Activated T-helper 1 cell treated with anti-CD3 and anti-CD28 coated beads, Interleukin-2, amount 50 U/mL, for 16 hours (primary cell): ENCODE data around the gene NBL1.
"Not testable (repeated sequence)": the region's sequence is repeated elsewhere in the genome, so short reads cannot be mapped to it uniquely, and the experiment has no call there.

Experiments used
- DNase-seq, 2 donors: peaks; one replicate each; pipeline ENCODE4 v3.0.0-alpha.2; 2020; ENCODE audit warnings: low read depth in 1 of 2, low spot score in 1 of 2

Gene NBL1

DNA sequence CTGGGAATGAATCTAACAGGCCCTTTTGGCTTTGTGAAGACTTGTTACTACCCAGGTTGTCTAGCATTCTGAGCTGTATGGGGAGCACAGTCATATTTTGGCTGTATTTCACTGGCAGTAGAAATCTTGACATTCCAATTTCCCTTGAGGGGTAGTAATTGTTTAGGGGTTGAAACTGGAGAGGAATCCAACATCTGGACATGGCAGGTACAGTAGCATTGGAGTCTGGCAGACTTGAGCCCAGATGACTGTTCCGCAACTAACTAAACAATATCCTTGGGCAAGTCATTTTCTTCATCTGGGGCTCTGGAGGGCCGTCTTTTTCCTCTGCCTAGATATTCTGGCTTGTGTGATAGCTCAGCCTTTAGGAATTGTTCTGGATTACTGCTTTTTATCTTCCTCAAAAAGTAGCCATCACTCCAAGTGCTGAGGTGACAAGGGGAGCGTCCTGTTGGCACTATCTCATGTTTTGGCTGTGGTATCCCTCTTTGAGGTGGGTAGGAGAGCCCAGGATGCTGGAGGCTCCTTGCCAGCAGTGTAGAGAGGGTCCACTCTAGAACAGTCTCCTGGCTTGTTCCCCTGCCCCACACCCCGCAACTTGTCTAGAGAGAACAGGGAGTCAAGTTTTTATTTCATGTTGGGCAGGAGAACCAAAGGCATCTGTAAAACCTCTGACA lies 22.7 kb upstream of the NBL1 start:
- no peak for DNase-seq

DNA sequence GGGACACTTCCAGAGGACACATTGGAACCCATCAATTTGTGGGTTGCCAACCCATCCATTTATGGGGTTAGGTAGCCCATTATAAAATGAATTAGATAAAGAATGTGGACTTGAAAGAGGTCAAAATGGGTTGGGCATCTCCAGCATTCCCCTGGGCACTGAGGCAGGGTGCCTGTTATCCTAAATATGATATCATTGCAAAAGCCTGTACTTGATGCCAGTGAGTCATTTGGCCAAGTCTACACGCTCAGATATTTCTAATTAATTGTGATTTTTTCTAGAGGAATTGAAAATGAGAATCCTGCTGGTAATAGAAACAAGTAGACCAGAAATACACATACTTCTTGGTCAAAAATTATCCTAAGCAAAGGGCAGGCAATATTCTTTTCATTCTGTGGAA lies 21.9 kb upstream of the NBL1 start:
- no peak for DNase-seq

DNA sequence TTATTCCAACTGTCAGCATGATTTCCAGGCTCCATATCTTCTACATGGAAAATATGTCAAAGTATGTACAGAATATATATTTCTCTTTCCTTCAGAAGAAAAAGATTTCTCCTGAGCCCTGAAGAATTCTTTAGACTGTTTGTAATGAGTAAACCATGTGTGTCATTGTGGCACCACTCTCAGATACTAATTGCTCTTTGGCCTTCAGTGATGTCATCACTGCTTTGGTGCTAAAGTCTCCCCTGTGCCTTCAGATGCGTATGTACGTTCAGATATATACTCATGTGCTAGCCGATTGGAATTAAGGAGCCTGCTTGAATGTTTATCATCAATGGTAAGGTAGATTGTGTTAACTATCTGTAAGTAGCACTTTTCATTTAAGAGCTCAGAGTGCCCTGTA lies 20.6 kb upstream of the NBL1 start:
- DNase-seq: no peak

DNA sequence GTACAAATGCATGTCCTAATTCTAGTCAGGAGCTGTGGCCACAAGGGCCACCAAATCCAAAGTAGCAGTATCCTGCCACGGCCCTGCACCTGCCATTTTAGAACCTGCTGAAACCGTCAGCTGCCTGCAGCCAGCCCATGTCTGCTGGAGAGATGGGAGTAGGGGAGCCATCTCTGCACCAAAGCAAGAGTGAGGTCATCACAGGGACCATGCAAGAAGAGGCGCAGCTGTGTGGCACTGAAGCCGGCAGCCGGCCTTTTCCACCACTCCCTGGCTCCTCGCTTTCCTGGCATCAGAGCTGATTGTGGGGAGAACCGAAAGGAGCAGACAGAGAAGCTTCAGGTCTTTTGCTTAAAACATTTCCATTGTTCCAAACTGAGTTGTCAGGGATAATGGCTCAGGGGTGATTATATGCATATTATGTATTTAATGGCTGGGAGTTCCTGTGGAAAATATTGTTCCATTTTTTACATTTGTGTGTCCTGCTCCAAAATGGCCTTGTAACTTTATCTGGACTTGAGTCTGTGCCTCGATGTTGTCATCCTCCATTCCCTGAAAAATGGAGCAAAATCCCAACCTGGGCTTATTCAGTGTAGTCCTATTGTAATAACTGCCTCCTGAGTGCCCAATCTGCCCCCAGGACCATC lies 18.7 kb upstream of the NBL1 start:
- no peak for DNase-seq

- no peak for DNase-seq
These were observed 15.2 kb upstream of the NBL1 start for GRCh38 chr1:19628879-19629278.

GRCh38 chr1:19629357-19629756 lies 14.8 kb upstream of the NBL1 start:
- DNase-seq: no peak

DNA sequence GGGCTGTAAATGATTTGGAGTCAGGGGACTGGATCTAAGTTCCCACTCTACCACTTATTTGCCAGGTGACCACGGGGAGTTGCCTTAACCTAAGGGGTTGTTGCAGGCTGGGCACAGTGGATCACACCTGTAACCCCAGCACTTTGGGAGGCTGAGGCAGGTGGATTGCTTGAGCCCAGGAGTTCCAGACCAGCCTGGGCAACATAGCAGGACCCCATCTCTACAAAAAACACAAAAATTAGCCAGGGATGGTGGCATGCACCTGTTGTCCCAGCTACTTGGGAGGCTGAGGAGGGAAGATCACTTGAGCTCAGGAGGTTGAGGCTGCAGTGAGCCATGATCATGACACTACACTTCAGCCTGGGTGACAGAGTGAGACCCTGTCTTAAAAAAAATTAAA lies 13.9 kb upstream of the NBL1 start:
- DNase-seq: not testable (repeated sequence)

DNA sequence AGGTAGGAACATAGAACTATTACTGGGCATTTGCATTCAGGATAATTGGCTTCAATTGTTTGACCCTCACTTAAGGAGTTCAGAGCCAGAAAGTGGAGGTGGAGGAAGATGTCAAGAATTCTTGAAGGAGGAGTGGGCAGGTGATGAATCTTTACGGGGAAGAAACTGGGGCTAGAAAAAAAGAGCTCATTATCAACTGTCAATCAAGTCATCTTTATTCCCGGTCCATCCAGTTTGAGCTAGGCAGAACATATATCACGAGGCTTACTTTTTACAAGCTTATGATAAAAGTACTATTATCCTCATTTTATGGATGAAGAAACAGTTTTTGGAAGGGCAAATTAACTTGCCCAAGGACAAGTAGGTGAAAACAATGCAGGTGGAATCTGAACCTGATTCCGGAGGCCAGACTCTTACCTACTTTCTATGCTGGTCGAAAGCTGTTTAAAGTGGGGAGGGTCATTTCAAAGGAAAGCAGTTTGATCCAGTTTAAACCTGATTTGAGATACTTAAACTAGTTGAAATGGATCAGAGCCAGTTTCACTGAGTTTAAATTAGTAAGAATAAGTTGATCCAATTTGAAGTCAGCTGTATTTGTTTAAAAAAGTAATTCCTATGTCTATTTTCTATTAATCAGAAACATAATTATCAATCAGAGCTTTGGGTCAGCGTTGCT lies 13.3 kb upstream of the NBL1 start:
- DNase-seq: no peak

GRCh38 chr1:19632211-19632610 lies 11.9 kb upstream of the NBL1 start:
- no peak for DNase-seq

DNA sequence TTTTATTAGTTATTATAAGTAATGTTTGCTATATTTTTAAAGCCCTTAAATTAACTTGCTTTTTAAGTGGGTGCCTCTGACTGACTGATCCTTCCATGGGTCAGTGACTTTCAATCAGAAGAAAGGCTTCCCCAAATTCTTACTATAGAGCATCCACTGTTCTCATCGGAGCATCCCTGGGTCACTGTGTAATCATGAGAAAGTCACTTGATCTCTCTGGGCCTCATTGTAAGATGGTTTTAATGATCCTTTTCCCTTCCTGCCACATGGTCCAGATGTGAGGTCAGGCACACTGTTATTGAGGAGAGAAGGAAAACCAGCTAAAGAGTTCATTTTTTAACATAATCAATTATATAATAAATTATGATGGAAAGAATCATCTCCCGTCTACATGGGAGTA lies 11.0 kb upstream of the NBL1 start:
- DNase-seq: no peak

- DNase-seq: not testable (repeated sequence)
These were observed 9.0 kb upstream of the NBL1 start for GRCh38 chr1:19635064-19635463.

- DNase-seq: no peak
These were observed 8.5 kb upstream of the NBL1 start for GRCh38 chr1:19635646-19636045.

DNA sequence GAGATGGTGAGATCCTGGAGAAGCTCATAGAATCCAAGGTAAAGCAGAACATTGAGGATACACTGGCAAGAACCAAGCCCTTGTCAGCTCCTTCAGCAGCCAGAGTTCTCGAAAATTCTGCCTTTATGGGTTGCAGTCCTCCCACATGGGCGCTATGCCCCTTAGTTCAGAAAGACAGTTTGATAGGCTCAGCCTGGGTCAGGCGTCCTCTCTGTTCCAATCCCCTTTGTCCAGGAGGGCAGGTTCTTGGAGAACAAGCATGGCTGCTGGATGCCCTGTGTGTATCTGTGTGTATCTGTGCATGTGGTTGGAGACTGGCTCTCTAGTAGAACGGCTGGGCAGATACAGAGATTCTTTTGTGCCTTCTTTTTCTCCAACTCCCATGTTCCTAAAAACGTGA lies 8.0 kb upstream of the NBL1 start:
- DNase-seq: no peak

DNA sequence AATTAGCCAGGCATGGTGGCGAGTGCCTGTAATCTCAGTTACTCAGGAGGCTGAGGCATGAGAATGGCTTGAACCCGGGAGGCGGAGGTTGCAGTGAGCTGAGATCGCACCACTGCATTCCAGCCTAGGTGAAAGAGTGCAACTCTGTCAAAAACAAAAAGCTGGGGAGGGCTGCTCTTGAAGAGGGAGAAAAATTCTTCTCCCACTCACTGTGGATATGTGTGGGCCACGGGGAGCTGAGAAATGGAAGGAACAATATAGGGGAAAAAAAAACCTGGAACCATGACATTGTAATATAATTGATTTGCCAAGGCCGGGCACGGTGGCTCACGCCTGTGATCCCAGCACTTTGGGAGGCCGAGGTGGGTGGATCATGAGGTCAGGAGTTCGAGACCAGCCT lies 7.4 kb upstream of the NBL1 start:
- DNase-seq: not testable (repeated sequence)

DNA sequence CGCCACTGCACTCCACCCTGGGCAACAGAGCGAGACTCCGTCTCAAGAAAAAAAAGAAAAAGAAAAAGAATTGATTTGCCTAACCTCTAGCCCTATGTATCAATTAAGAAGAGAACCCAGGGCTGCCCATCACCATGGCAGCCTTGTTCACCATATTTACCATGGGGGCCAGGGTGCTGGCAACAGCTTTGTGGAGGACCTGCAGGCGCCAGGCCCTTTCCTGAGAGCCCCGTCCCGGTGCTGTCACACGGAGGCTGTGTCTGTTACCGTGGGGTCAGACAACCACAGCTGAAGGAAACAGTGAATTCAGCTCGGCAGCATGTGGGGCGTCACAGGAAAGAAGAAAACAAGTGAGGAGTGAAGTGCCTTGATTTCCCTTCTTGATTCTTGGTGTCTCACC lies 6.5 kb upstream of the NBL1 start:
- DNase-seq: no peak

DNA sequence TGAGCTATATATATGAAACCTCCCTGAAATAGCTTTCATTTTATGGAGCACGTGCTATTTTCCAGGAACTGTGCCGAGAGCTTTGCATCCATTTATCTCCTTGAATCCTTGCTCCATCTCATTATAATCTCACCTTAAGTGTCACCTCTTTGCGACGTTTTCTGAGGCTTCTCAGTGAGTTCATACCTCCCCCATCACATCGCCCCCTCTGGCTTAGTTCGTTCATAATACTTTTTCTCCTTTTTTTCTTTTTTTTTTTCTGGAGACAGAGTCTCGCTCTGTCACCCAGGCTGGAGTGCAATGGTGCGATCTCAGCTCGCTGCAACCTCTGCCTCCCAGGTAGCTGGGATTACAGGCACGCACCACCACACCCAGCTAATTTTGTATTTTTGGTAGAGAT lies 4.9 kb upstream of the NBL1 start:
- not testable (repeated sequence) for DNase-seq

GRCh38 chr1:19639999-19640362 lies 4.1 kb upstream of the NBL1 start:
- DNase-seq: no peak

- no peak for DNase-seq
These were observed 3.5 kb upstream of the NBL1 start for GRCh38 chr1:19640363-19641316.

- no peak for DNase-seq
These were observed 990 bp upstream of the NBL1 start for GRCh38 chr1:19643121-19643520.

DNA sequence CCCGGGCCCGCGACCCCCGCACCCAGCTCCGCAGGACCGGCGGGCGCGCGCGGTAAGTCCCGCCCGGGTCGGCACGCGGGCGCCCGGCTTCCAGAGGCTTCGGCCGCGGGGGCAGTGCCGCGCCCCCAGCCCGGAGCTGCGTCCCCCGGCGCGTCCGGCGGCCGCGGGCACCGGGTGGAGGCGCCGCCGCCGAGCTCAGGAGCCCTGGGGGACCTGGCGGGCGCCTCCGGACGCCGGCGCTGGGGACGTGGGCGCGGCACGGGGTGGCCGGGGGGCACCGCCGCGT lies 227 bp downstream of the NBL1 start:
- DNase-seq: no peak

DNA sequence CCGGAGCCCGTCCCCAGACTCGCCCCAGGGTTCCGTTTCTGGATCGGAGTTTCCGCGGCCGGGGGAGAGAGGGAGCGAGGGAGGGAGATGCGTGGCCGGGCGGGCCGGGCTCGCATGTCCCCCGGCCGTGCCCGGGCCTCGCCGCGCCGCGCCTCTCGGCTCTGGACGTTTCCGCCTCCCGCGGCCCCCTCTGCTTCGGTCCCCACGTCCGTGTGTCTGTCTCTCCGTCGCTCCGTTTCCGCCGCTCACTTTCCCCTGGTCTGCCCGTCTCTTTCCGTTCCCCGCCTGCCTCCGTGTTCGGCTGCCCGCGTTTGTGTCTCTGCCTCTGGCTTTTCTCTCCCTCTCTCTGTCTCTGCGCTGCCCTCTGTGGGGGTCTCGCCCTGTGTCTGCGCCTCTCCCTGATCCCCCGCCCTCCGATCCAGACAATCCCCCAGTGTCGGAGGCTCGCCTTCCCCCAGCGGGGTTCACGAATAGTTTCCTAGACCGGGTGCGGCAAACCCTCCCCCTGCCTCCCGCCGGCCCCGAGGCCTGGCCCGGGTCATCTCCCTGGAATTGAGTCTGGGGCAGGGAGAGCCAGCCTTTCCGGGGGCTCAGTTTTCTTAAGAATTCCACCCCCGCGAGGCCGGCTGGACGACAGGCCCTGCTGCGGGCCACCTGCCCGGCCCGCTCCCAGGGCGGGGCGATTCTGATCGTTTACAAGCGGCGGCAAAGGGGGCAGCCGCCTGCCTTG lies 735 bp downstream of the NBL1 start:
- peak in 1 of 2 donors; percentile 31 for DNase-seq
